WTC11 (cell line): ENCODE data around the gene PPP1R14B.

ENCODE experiments used
- MAX ChIP-seq: sonication (generic); formaldehyde crosslinking; IDR thresholded peaks from 2 replicates; pipeline ENCODE4 v1.8.0; 2022; ENCODE audit warnings: mild to moderate bottlenecking, missing genetic modification reagents
- NFYB ChIP-seq: sonication (generic); formaldehyde crosslinking; conservative IDR thresholded peaks from 2 replicates; pipeline ENCODE4 v1.8.0; 2022; ENCODE audit warnings: low read depth, missing genetic modification reagents
- PRRX2 ChIP-seq: fragments of 250-450 bp; sonication (Bioruptor Pico); IDR thresholded peaks from 2 replicates; pipeline ENCODE4 v1.8.0; 2021; ENCODE audit warnings: mild to moderate bottlenecking
- SP1 ChIP-seq: sonication (generic); formaldehyde crosslinking; conservative IDR thresholded peaks from 2 replicates; pipeline ENCODE4 v1.8.1; 2022; ENCODE audit warnings: missing genetic modification reagents
- TF ChIP-seq, protein P1 (sequence below): fragments of 200-600 bp; IDR thresholded peaks from 2 replicates; pipeline ENCODE4 v1.8.0; 2022; ENCODE audit warnings: antibody characterized with exemption

DNA sequence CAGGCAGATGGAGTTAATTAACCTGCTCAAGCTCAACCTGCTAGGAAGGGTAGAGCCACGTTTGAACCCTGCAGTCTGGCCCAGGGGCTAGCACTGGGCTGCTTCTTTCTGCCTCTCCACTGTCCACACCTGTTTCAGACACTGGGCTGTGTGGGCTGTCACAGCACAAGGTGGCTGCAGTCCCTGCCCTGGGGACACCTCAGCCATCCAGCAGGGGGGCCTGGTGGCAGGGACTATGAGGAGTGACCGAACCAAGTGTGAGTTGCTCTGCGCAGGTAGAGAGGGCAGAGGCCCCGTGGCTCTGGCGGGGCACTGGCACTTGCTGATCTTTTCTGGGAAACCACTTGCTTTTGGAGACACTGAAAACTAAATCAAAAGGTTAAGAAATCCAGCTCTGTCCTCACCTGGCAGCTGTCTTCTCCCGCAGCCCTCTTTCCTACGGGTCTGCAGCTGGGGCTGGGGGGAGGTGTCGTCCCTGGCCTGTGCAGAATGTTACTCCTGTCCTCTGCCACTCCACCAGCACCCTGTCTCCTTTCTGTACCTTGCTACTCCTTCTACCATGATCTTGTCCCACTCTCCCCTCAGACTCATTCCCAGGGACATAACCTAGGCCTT, 31.9 kb upstream of the PPP1R14B start:
- TF ChIP-seq PRRX2 (CRISPR knock-in tag) (no peak), NFYB (no peak), MAX (CRISPR knock-in tag) (no peak), SP1 (CRISPR knock-in tag) (no peak)
- TF ChIP-seq, protein P1, sequence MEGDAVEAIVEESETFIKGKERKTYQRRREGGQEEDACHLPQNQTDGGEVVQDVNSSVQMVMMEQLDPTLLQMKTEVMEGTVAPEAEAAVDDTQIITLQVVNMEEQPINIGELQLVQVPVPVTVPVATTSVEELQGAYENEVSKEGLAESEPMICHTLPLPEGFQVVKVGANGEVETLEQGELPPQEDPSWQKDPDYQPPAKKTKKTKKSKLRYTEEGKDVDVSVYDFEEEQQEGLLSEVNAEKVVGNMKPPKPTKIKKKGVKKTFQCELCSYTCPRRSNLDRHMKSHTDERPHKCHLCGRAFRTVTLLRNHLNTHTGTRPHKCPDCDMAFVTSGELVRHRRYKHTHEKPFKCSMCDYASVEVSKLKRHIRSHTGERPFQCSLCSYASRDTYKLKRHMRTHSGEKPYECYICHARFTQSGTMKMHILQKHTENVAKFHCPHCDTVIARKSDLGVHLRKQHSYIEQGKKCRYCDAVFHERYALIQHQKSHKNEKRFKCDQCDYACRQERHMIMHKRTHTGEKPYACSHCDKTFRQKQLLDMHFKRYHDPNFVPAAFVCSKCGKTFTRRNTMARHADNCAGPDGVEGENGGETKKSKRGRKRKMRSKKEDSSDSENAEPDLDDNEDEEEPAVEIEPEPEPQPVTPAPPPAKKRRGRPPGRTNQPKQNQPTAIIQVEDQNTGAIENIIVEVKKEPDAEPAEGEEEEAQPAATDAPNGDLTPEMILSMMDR: no peak
